CD14-positive monocyte (primary cell): Measurements from ENCODE around the gene SLC4A4. TPM values are rescaled to one million over a fixed set of nuclear protein-coding genes. Genes with fewer than 3 reads are reported as not detected.

Experiments used
- DNase-seq, 3 donors: peaks; one replicate each; pipeline ENCODE4 v3.0.0-alpha.2; 2011 to 2022
- H2AFZ ChIP-seq: 2 replicates; pipeline ENCODE4 v1.6.0; 2012; ENCODE audit warnings: mild to moderate bottlenecking, low read depth, low read length, inconsistent platforms; ENCODE audit not compliant: insufficient read depth, poor library complexity, severe bottlenecking
- H3K27ac ChIP-seq, 2 donors: 1 replicate in 1 of 2; 2 replicates in 1 of 2; pipeline ENCODE4 v1.5.1; 2012 to 2013; ENCODE audit warnings: low read length in 2 of 2, control low read depth in 1 of 2, inconsistent platforms in 1 of 2, low read depth in 1 of 2, mild to moderate bottlenecking in 1 of 2
- H3K27me3 ChIP-seq, 2 donors: one replicate each; pipeline versions ENCODE4 v1.6.0 to v1.6.1; 2011 to 2013; ENCODE audit warnings: low read length in 2 of 2; ENCODE audit not compliant: control insufficient read depth in 2 of 2, insufficient read depth in 2 of 2
- H3K36me3 ChIP-seq, 2 donors: replicated peaks in 1 of 2; 1 replicate in 1 of 2; 2 replicates in 1 of 2; pipeline versions ENCODE4 v1.5.1 to v1.6.1; 2012 to 2013; ENCODE audit warnings: low read length in 2 of 2, control low read depth in 1 of 2, inconsistent platforms in 1 of 2, mild to moderate bottlenecking in 1 of 2; ENCODE audit not compliant: insufficient read depth in 2 of 2, control insufficient read depth in 1 of 2
- H3K4me1 ChIP-seq, 2 donors: 1 replicate in 1 of 2; 2 replicates in 1 of 2; pipeline versions ENCODE4 v1.5.1 to v1.6.1; 2012 to 2013; ENCODE audit warnings: low read length in 2 of 2, control low read depth in 1 of 2, inconsistent platforms in 1 of 2, mild to moderate bottlenecking in 1 of 2, moderate library complexity in 1 of 2; ENCODE audit not compliant: insufficient read depth in 2 of 2, control insufficient read depth in 1 of 2
- H3K4me2 ChIP-seq: replicated peaks from 2 replicates; pipeline ENCODE3; 2012; ENCODE audit warnings: low read length, moderate library complexity, mild to moderate bottlenecking; ENCODE audit not compliant: poor library complexity, severe bottlenecking; ENCODE audit errors: extremely low read depth
- H3K4me3 ChIP-seq, 3 experiments: fragments of 200-600 bp in 1 of 3; sonication (generic) in 1 of 3; replicated peaks in 1 of 3; 1 replicate in 2 of 3; 2 replicates in 1 of 3; pipeline ENCODE4 v1.5.1; 2011 to 2013; ENCODE audit warnings: low read length in 3 of 3, mild to moderate bottlenecking in 3 of 3, control low read depth in 2 of 3, low read depth in 2 of 3, inconsistent platforms in 1 of 3, moderate library complexity in 1 of 3
- H3K79me2 ChIP-seq: 2 replicates; pipeline ENCODE4 v1.6.0; 2012; ENCODE audit warnings: mild to moderate bottlenecking, control low read depth, inconsistent platforms, low read length, moderate library complexity; ENCODE audit not compliant: insufficient read depth
- H3K9ac ChIP-seq: 2 replicates; pipeline ENCODE4 v1.6.0; 2017; ENCODE audit warnings: low read length, mild to moderate bottlenecking; ENCODE audit not compliant: insufficient read depth, poor library complexity, severe bottlenecking
- H3K9me3 ChIP-seq, 2 donors: replicated peaks in 1 of 2; 1 replicate in 1 of 2; 2 replicates in 1 of 2; pipeline versions ENCODE4 v1.5.1 to v1.6.1; 2012 to 2013; ENCODE audit warnings: low read length in 2 of 2, control low read depth in 1 of 2; ENCODE audit not compliant: control insufficient read depth in 1 of 2, insufficient read depth in 1 of 2
- H4K20me1 ChIP-seq: 2 replicates; pipeline ENCODE4 v1.6.0; 2012; ENCODE audit warnings: mild to moderate bottlenecking, low read length, control low read depth, moderate library complexity; ENCODE audit not compliant: insufficient read depth
- H3K27ac Mint-ChIP-seq, 7 donors: one replicate each; pipeline ENCODE4 v1.8.0; 2020; ENCODE audit warnings: mild to moderate bottlenecking in 7 of 7, mixed read lengths in 7 of 7, moderate library complexity in 6 of 7, inconsistent platforms in 2 of 7
- H3K27me3 Mint-ChIP-seq, 3 donors: one replicate each; pipeline ENCODE4 v1.8.0; 2021 to 2022; ENCODE audit warnings: low read depth in 3 of 3, mild to moderate bottlenecking in 3 of 3, mixed read lengths in 3 of 3, moderate library complexity in 3 of 3, inconsistent platforms in 1 of 3
- H3K36me3 Mint-ChIP-seq, 2 donors: one replicate each; pipeline ENCODE4 v1.8.0; 2020; ENCODE audit warnings: mixed read lengths in 2 of 2, inconsistent platforms in 1 of 2, mild to moderate bottlenecking in 1 of 2
- H3K4me1 Mint-ChIP-seq: one replicate; pipeline ENCODE4 v1.8.0; 2020; ENCODE audit warnings: mild to moderate bottlenecking, mixed read lengths
- H3K4me3 Mint-ChIP-seq, 2 donors: one replicate each; pipeline ENCODE4 v1.8.0; 2020; ENCODE audit warnings: mild to moderate bottlenecking in 2 of 2, mixed read lengths in 2 of 2, moderate library complexity in 1 of 2
- H3K9me3 Mint-ChIP-seq, 7 donors: one replicate each; pipeline ENCODE4 v1.8.0; 2020 to 2022; ENCODE audit warnings: mixed read lengths in 7 of 7, mild to moderate bottlenecking in 6 of 7, moderate library complexity in 6 of 7, inconsistent platforms in 2 of 7
- WGBS: methylation state at CpG from one replicate; pipeline ENCODE4 v1.1.5; 2013; ENCODE audit warnings: missing lambda C conversion rate; ENCODE audit not compliant: insufficient coverage; 5-methylcytosine and 5-hydroxymethylcytosine counted together
- intact Hi-C, 2 donors: fragments of 100-400 bp; cut with micrococcal nuclease; formaldehyde crosslinking; loops; one replicate each; pipeline versions ENCODE4 v1.15.0 to v1.15.1; 2023
- polyA plus RNA-seq, 3 donors: library from polyadenylated mRNA; depleted of rRNA in 1 of 3; unstranded in 2 of 3; stranded (reverse) in 1 of 3; fragments of 300-500 nt in 2 of 3; fragments of >200 nt in 1 of 3; fragmentation: Illumina TruSeq in 2 of 3; gene quantifications; 1 replicate in 2 of 3; 2 replicates in 1 of 3; pipeline ENCODE4 v1.2.3, GENCODE V29; 2012 to 2021
- TF ChIP-seq, protein P1 (sequence below): fragments of 200-600 bp; IDR thresholded peaks from one replicate; pipeline ENCODE4 v1.8.0; 2022; ENCODE audit warnings: antibody characterized with exemption, mild to moderate bottlenecking

SLC4A4 gene
- polyA plus RNA-seq, 3 donors: 0.03 TPM; not detected in 2

GRCh38 chr4:71430609-71431008 lies 91.8 kb downstream of the SLC4A4 start:
- no peaks in the 10 kb centered on the region for H3K9me3 ChIP-seq
- Mint-ChIP-seq H3K27me3 (peaks cover 0 to 2% (median 1%) of the 10 kb centered on the region in 3 donors), H3K9me3 (peaks cover 0 to 8% (median 3%) of the 10 kb centered on the region in 7 donors), H3K27ac (no peak overlapping the region), H3K36me3 (no peaks in the 10 kb centered on the region), H3K4me1 (no peaks in the 10 kb centered on the region), H3K4me3 (no peak overlapping the region)
- TF ChIP-seq, protein P1, sequence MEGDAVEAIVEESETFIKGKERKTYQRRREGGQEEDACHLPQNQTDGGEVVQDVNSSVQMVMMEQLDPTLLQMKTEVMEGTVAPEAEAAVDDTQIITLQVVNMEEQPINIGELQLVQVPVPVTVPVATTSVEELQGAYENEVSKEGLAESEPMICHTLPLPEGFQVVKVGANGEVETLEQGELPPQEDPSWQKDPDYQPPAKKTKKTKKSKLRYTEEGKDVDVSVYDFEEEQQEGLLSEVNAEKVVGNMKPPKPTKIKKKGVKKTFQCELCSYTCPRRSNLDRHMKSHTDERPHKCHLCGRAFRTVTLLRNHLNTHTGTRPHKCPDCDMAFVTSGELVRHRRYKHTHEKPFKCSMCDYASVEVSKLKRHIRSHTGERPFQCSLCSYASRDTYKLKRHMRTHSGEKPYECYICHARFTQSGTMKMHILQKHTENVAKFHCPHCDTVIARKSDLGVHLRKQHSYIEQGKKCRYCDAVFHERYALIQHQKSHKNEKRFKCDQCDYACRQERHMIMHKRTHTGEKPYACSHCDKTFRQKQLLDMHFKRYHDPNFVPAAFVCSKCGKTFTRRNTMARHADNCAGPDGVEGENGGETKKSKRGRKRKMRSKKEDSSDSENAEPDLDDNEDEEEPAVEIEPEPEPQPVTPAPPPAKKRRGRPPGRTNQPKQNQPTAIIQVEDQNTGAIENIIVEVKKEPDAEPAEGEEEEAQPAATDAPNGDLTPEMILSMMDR: no peak
- H3K4me1 ChIP-seq: no peaks in the 10 kb centered on the region
- no peak for DNase-seq
- intact Hi-C loops: no loop called here
- no CpG with 5 or more reads among the region's 2 CpGs for WGBS
- no peak overlapping the region for H3K4me2 ChIP-seq
- H3K36me3 ChIP-seq: no peaks in the 10 kb centered on the region
- no peaks in the 10 kb centered on the region for H3K79me2 ChIP-seq
- H3K9ac ChIP-seq: no peak overlapping the region
- no peak overlapping the region for H2AFZ ChIP-seq
- no peaks in the 10 kb centered on the region for H3K27me3 ChIP-seq
- no peak overlapping the region for H3K4me3 ChIP-seq
- H3K27ac ChIP-seq: no peak overlapping the region
- H4K20me1 ChIP-seq: no peaks in the 10 kb centered on the region

GRCh38 chr4:71440612-71441011 lies 101.8 kb downstream of the SLC4A4 start:
- Histone ChIP-seq H3K36me3 (no peaks in the 10 kb centered on the region), H3K27me3 (no peaks in the 10 kb centered on the region), H3K9me3 (no peaks in the 10 kb centered on the region), H2AFZ (no peak overlapping the region), H3K4me3 (no peak overlapping the region), H3K4me1 (no peaks in the 10 kb centered on the region), H3K4me2 (no peak overlapping the region), H3K9ac (no peak overlapping the region), H4K20me1 (no peaks in the 10 kb centered on the region), H3K27ac (no peak overlapping the region), H3K79me2 (no peaks in the 10 kb centered on the region)
- Mint-ChIP-seq H3K27me3 (peaks cover 0 to 4% (median 0%) of the 10 kb centered on the region in 3 donors), H3K27ac (no peak overlapping the region), H3K9me3 (peaks cover 0 to 6% (median 0%) of the 10 kb centered on the region in 7 donors), H3K4me3 (no peak overlapping the region), H3K4me1 (no peaks in the 10 kb centered on the region), H3K36me3 (no peaks in the 10 kb centered on the region)
- no peak for DNase-seq
- 87% methylated on average over 2 of the region's 2 CpGs for WGBS
- intact Hi-C loops: no loop called here
- TF ChIP-seq, protein P1: no peak
